HEK293 (cell line): ENCODE results near the gene MFSD2B.

Experiments used
- CTCF ChIA-PET: fragments of 350-600 bp; formaldehyde crosslinking; extraction: SDS; loops from one replicate; lab custom pipeline; 2021; ENCODE audit warnings: antibody characterized with exemption; lab: Yijun Ruan, JAX
- POLR2A ChIA-PET: fragments of 300-600 bp; formaldehyde crosslinking; extraction: SDS; loops from one replicate; lab custom pipeline; 2020; ENCODE audit warnings: antibody characterized with exemption, inconsistent platforms; lab: Yijun Ruan, JAX
- H3K27ac ChIP-seq: fragments of 200-500 bp; sonication (Bioruptor generic); 2 replicates; pipeline ENCODE4 v1.5.1; 2014; ENCODE audit warnings: low read depth, low read length, control low read depth, inconsistent platforms; ENCODE audit errors: extremely low read depth
- H3K36me3 ChIP-seq, 2 experiments: fragments of 200-500 bp in 1 of 2; sonication (Bioruptor generic) in 1 of 2; 1 replicate in 1 of 2; 2 replicates in 1 of 2; pipeline ENCODE4 v1.5.1; 2014 to 2017; ENCODE audit warnings: inconsistent platforms in 2 of 2, low read length in 2 of 2; ENCODE audit not compliant: control insufficient read depth in 2 of 2, insufficient read depth in 1 of 2
- H3K4me1 ChIP-seq: fragments of 200-500 bp; sonication (Bioruptor generic); 2 replicates; pipeline ENCODE4 v1.5.1; 2014; ENCODE audit warnings: mild to moderate bottlenecking, low read length, inconsistent platforms; ENCODE audit not compliant: control insufficient read depth, insufficient read depth
- H3K4me3 ChIP-seq: 2 replicates; pipeline ENCODE4 v1.5.1; 2011; ENCODE audit warnings: low read depth, mild to moderate bottlenecking, control low read depth, low read length, moderate library complexity
- H3K9me3 ChIP-seq: fragments of 200-500 bp; sonication (Bioruptor generic); 2 replicates; pipeline ENCODE4 v1.5.1; 2014; ENCODE audit warnings: low read depth, low read length, inconsistent platforms; ENCODE audit not compliant: control insufficient read depth, insufficient read depth
- FEZF1 ChIP-seq: fragments of 450-650 bp; formaldehyde crosslinking; IDR thresholded peaks from 2 replicates; pipeline ENCODE4 v1.5.1; 2016; ENCODE audit warnings: missing biosample characterization, missing genetic modification characterization
- HOXA7 ChIP-seq: sonication (generic); formaldehyde crosslinking; IDR thresholded peaks from 2 replicates; pipeline ENCODE4 v1.8.1; 2022; ENCODE audit warnings: missing genetic modification reagents, borderline replicate concordance
- HOXD13 ChIP-seq: sonication (generic); formaldehyde crosslinking; IDR thresholded peaks from 2 replicates; pipeline ENCODE4 v1.8.0; 2022; ENCODE audit warnings: missing genetic modification reagents, borderline replicate concordance
- IKZF3 ChIP-seq: fragments of 450-650 bp; IDR thresholded peaks from 2 replicates; pipeline ENCODE4 v1.5.0; 2018; ENCODE audit warnings: missing biosample characterization, mild to moderate bottlenecking, missing genetic modification characterization, moderate library complexity
- KLF17 ChIP-seq: fragments of 450-650 bp; formaldehyde crosslinking; IDR thresholded peaks from 2 replicates; pipeline ENCODE4 v1.5.1; 2016; ENCODE audit warnings: missing biosample characterization, missing genetic modification characterization
- OVOL3 ChIP-seq: fragments of 450-650 bp; formaldehyde crosslinking; IDR thresholded peaks from 2 replicates; pipeline ENCODE4 v1.5.1; 2016; ENCODE audit warnings: missing biosample characterization, missing genetic modification characterization
- PATZ1 ChIP-seq: fragments of 450-650 bp; formaldehyde crosslinking; IDR thresholded peaks from 2 replicates; pipeline ENCODE4 v1.5.1; 2016; ENCODE audit warnings: missing biosample characterization, missing genetic modification characterization
- SCRT1 ChIP-seq: fragments of 450-650 bp; formaldehyde crosslinking; IDR thresholded peaks from 2 replicates; pipeline ENCODE4 v1.5.1; 2016; ENCODE audit warnings: missing biosample characterization, missing genetic modification characterization, borderline replicate concordance
- SP7 ChIP-seq: fragments of 450-650 bp; formaldehyde crosslinking; IDR thresholded peaks from 2 replicates; pipeline ENCODE4 v1.5.1; 2016; ENCODE audit warnings: missing biosample characterization, missing genetic modification characterization
- YY1 ChIP-seq: fragments of 450-650 bp; formaldehyde crosslinking; IDR thresholded peaks from 2 replicates; pipeline ENCODE4 v1.5.1; 2018; ENCODE audit warnings: missing biosample characterization, missing genetic modification characterization
- ZBTB44 ChIP-seq: fragments of 450-650 bp; IDR thresholded peaks from 2 replicates; pipeline ENCODE4 v1.5.1; 2018; ENCODE audit warnings: missing biosample characterization, mild to moderate bottlenecking, missing genetic modification characterization
- ZBTB48 ChIP-seq: fragments of 450-650 bp; formaldehyde crosslinking; IDR thresholded peaks from 2 replicates; pipeline ENCODE4 v1.5.1; 2016; ENCODE audit warnings: missing biosample characterization, missing genetic modification characterization
- ZBTB7A ChIP-seq: fragments of 450-650 bp; formaldehyde crosslinking; IDR thresholded peaks from 2 replicates; pipeline ENCODE4 v1.5.1; 2016; ENCODE audit warnings: low read depth, missing biosample characterization, missing genetic modification characterization
- ZFP3 ChIP-seq: fragments of 450-650 bp; formaldehyde crosslinking; IDR thresholded peaks from 2 replicates; pipeline ENCODE4 v1.5.1; 2016; ENCODE audit warnings: low read depth, missing biosample characterization, missing genetic modification characterization
- ZNF121 ChIP-seq: fragments of 450-650 bp; formaldehyde crosslinking; IDR thresholded peaks from 2 replicates; pipeline ENCODE4 v1.5.1; 2016; ENCODE audit warnings: missing biosample characterization, missing genetic modification characterization
- ZNF132 ChIP-seq: fragments of 450-650 bp; formaldehyde crosslinking; IDR thresholded peaks from 2 replicates; pipeline ENCODE4 v1.5.1; 2017; ENCODE audit warnings: missing biosample characterization, missing genetic modification characterization, borderline replicate concordance
- ZNF133 ChIP-seq: fragments of 450-650 bp; formaldehyde crosslinking; IDR thresholded peaks from 2 replicates; pipeline ENCODE4 v1.5.1; 2016; ENCODE audit warnings: missing biosample characterization, missing genetic modification characterization
- ZNF138 ChIP-seq: fragments of 450-650 bp; formaldehyde crosslinking; IDR thresholded peaks from 2 replicates; pipeline ENCODE4 v1.5.1; 2016; ENCODE audit warnings: missing biosample characterization, missing genetic modification characterization, borderline replicate concordance
- ZNF16 ChIP-seq: fragments of 450-650 bp; formaldehyde crosslinking; IDR thresholded peaks from 2 replicates; pipeline ENCODE4 v1.5.1; 2016; ENCODE audit warnings: low read depth, missing biosample characterization, missing genetic modification characterization
- ZNF23 ChIP-seq: fragments of 450-650 bp; formaldehyde crosslinking; IDR thresholded peaks from 2 replicates; pipeline ENCODE4 v1.5.1; 2016; ENCODE audit warnings: missing biosample characterization, missing genetic modification characterization, borderline replicate concordance
- ZNF239 ChIP-seq: fragments of 450-650 bp; formaldehyde crosslinking; IDR thresholded peaks from 2 replicates; pipeline ENCODE4 v1.5.1; 2016; ENCODE audit warnings: missing biosample characterization, missing genetic modification characterization
- ZNF24 ChIP-seq: fragments of 450-650 bp; formaldehyde crosslinking; IDR thresholded peaks from 2 replicates; pipeline ENCODE4 v1.5.1; 2016; ENCODE audit warnings: missing biosample characterization, missing genetic modification characterization
- ZNF335 ChIP-seq: fragments of 450-650 bp; formaldehyde crosslinking; conservative IDR thresholded peaks from 2 replicates; pipeline ENCODE4 v1.5.1; 2016; ENCODE audit warnings: missing biosample characterization, missing genetic modification characterization
- ZNF341 ChIP-seq: fragments of 450-650 bp; formaldehyde crosslinking; IDR thresholded peaks from 2 replicates; pipeline ENCODE4; 2016; ENCODE audit warnings: low read depth, missing biosample characterization, missing genetic modification characterization
- ZNF366 ChIP-seq: fragments of 450-650 bp; formaldehyde crosslinking; conservative IDR thresholded peaks from 2 replicates; pipeline ENCODE4 v1.5.1; 2016; ENCODE audit warnings: missing biosample characterization, missing genetic modification characterization
- ZNF423 ChIP-seq: fragments of 450-650 bp; formaldehyde crosslinking; IDR thresholded peaks from 2 replicates; pipeline ENCODE4 v1.5.1; 2016; ENCODE audit warnings: missing biosample characterization, missing genetic modification characterization
- ZNF549 ChIP-seq: fragments of 450-650 bp; IDR thresholded peaks from 2 replicates; pipeline ENCODE4 v1.5.1; 2018; ENCODE audit warnings: missing biosample characterization, missing genetic modification characterization, mild to moderate bottlenecking, inconsistent platforms, moderate library complexity
- ZNF571 ChIP-seq: fragments of 450-650 bp; formaldehyde crosslinking; IDR thresholded peaks from 2 replicates; pipeline ENCODE4 v1.5.0; 2017; ENCODE audit warnings: missing biosample characterization, missing genetic modification characterization
- ZNF629 ChIP-seq: fragments of 450-650 bp; formaldehyde crosslinking; IDR thresholded peaks from 2 replicates; pipeline ENCODE4 v1.5.1; 2017; ENCODE audit warnings: missing biosample characterization, missing genetic modification characterization
- ZNF670 ChIP-seq: fragments of 450-650 bp; formaldehyde crosslinking; IDR thresholded peaks from 2 replicates; pipeline ENCODE4 v1.5.1; 2016; ENCODE audit warnings: missing biosample characterization, missing genetic modification characterization, low read depth
- ZNF791 ChIP-seq: fragments of 450-650 bp; formaldehyde crosslinking; IDR thresholded peaks from 2 replicates; pipeline ENCODE4 v1.5.1; 2016; ENCODE audit warnings: missing biosample characterization, missing genetic modification characterization
- ZSCAN30 ChIP-seq: fragments of 450-650 bp; IDR thresholded peaks from 2 replicates; pipeline ENCODE4 v1.5.1; 2018; ENCODE audit warnings: missing biosample characterization, mild to moderate bottlenecking, missing genetic modification characterization, moderate library complexity

MFSD2B gene

GRCh38 chr2:24047703-24048033 lies 37.8 kb downstream of the MFSD2B start:
- TF ChIP-seq ZNF133 = no peak
- no peak for TF ChIP-seq HOXA7
- no peak for TF ChIP-seq ZFP3
- no peak for TF ChIP-seq HOXD13 (CRISPR knock-in tag)
- TF ChIP-seq ZNF549 (tag by site-specific recombination) = no peak
- TF ChIP-seq YY1 = no peak
- TF ChIP-seq ZBTB48 (tag by site-specific recombination) = peak; percentile 47; the same call in 1 of the 2 replicates
- TF ChIP-seq ZBTB44 (tag by site-specific recombination) = no peak
- TF ChIP-seq PATZ1 (tag by site-specific recombination) = no peak
- Histone ChIP-seq H3K4me3 (no peak overlapping the region), H3K27ac (peak overlapping the region; percentile 66), H3K36me3 (no peaks in the 10 kb centered on the region; a peak in 1 of 3 replicates), H3K4me1 (peaks cover 9% of the 10 kb centered on the region; the same call in 1 of the 2 replicates), H3K9me3 (no peaks in the 10 kb centered on the region)
- ChIA-PET CTCF (interaction anchor here (1.1 kb wide), 1 partner anchor 35 kb away, joined by 3 read pairs; no protein-coding TSS in a partner anchor), POLR2A (interaction anchor here (0.6 to 2.1 kb wide), 17 partner anchors 9 to 318 kb away, joined by 3 to 41 read pairs (median 5); partner anchors contain the start of genes ATAD2B, FAM228B, SF3B6 and UBXN2A)

- H3K27ac ChIP-seq = no peak overlapping the region
- ChIA-PET CTCF (interaction anchor here (0.5 to 2.0 kb wide), 2 partner anchors 13 to 46 kb away, joined by 3 to 6 read pairs; no protein-coding TSS in a partner anchor), POLR2A (interaction anchor here (0.8 to 3.6 kb wide), 4 partner anchors 9 to 122 kb away, joined by 4 to 20 read pairs (median 6); partner anchors contain the start of genes ATAD2B and SF3B6)
- H3K9me3 ChIP-seq = no peaks in the 10 kb centered on the region
- H3K36me3 ChIP-seq = peaks cover 0 to 3% of the 10 kb centered on the region in 2 experiments; a peak in 1 of 3 replicates
- H3K4me3 ChIP-seq = peak overlapping the region; percentile 79
- peaks cover 9% of the 10 kb centered on the region; the same call in 1 of the 2 replicates for H3K4me1 ChIP-seq
- TF ChIP-seq ZNF629 = 0 out of 2 replicates have a peak, but pooled peaks have one; percentile 26
- peak; percentile 88 for TF ChIP-seq ZNF341 (tag by site-specific recombination)
- 0 out of 2 replicates have a peak, but pooled peaks have one; percentile 43 for TF ChIP-seq IKZF3 (tag by site-specific recombination)
- TF ChIP-seq ZNF670 (tag by site-specific recombination) = no peak
- TF ChIP-seq ZNF571 (tag by site-specific recombination) = no peak
- TF ChIP-seq ZNF791 = no peak
- no peak for TF ChIP-seq ZNF423 (tag by site-specific recombination)
- TF ChIP-seq SP7 (tag by site-specific recombination) = 0 out of 2 replicates have a peak, but pooled peaks have one; percentile 43
- no peak for TF ChIP-seq ZNF23 (tag by site-specific recombination)
- no peak for TF ChIP-seq ZNF239
- TF ChIP-seq ZSCAN30 = no peak
- TF ChIP-seq SCRT1 = no peak
- no peak for TF ChIP-seq ZNF549 (tag by site-specific recombination)
- no peak for TF ChIP-seq FEZF1 (tag by site-specific recombination)
- no peak for TF ChIP-seq ZNF132 (tag by site-specific recombination)
- TF ChIP-seq ZNF138 (tag by site-specific recombination) = no peak
- TF ChIP-seq OVOL3 (tag by site-specific recombination) = no peak
- TF ChIP-seq ZNF335 (tag by site-specific recombination) = peak; percentile 60
- no peak for TF ChIP-seq ZBTB7A (tag by site-specific recombination)
- TF ChIP-seq ZNF24 (tag by site-specific recombination) = peak; percentile 80
- peak; percentile 98 for TF ChIP-seq ZNF121 (tag by site-specific recombination)
- TF ChIP-seq ZNF366 (tag by site-specific recombination) = peak; percentile 80; the same call in 1 of the 2 replicates
- no peak for TF ChIP-seq KLF17 (tag by site-specific recombination)
- no peak for TF ChIP-seq ZNF16 (tag by site-specific recombination)
These were observed 39.0 kb downstream of the MFSD2B start for GRCh38 chr2:24048769-24049484.
